ENCODE data around the gene KDM6A. TPM values are rescaled to one million over a fixed set of nuclear protein-coding genes. Genes with fewer than 3 reads are reported as not detected.

The KDM6A gene
- total RNA-seq, 1 experiment from 2014 or later, result 21.0 TPM

DNA sequence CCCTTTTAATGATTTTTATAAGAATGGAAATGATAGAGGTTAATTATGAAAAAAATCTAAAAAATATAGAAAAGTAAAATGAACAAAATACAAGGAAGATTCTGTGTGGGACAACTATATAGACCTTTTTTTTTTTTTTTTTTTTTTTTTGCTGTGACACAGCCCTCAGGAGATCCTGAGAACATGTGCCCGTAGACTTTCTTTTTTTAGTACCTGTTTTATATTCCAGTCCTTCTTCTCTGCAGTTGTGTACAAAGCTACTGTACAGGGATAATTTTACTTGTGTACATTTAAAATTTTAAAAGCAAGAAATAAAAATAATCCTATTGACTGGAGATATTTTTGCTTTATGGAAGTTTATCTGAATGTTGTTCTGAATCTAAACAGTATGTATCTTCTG is 85.5 kb downstream of the KDM6A start:
- Histone ChIP-seq H3K9ac (ENCODE audit: low read length) (no peak overlapping the region), H3K27me3 (ENCODE audit: insufficient read depth, low read length) (no peaks in the 10 kb centered on the region), H3K4me3 (replicated peaks in 1 of 2; ENCODE audit: low read depth in 1 of 2, low read length in 2 of 2) (no peak overlapping the region), H3K9me3 (ENCODE audit: control insufficient read depth in 1 of 2, insufficient read depth in 1 of 2, low read depth in 1 of 2, low read length in 2 of 2) (no peaks in the 10 kb centered on the region), H2AFZ (ENCODE audit: low read depth, low read length, poor library complexity, severe bottlenecking) (no peak overlapping the region), H3K79me2 (ENCODE audit: insufficient read depth, low read length) (peaks cover 83% of the 10 kb centered on the region), H3K27ac (ENCODE audit: low read depth, low read length) (no peak overlapping the region), H3K9me2 (ENCODE audit: insufficient read depth) (no peaks in the 10 kb centered on the region), H3K4me2 (ENCODE audit: low read length) (no peak overlapping the region), H4K20me1 (ENCODE audit: insufficient read depth) (no peaks in the 10 kb centered on the region), H3K36me3 (ENCODE audit: control insufficient read depth in 1 of 2, insufficient read depth in 2 of 2, low read length in 2 of 2) (no peaks in the 10 kb centered on the region), H3K4me1 (ENCODE audit: control insufficient read depth in 1 of 2, insufficient read depth in 2 of 2, low read length in 2 of 2) (no peaks in the 10 kb centered on the region)
- POLR2A ChIA-PET, result no interaction called here
- intact Hi-C loops (cut with micrococcal nuclease), result no loop called here
- DNase-seq (ENCODE audit: low read depth, low spot score) (no peak), ATAC-seq (no peak)
- BruUV-seq (replicated peaks), result no TSS peak
- RAD21 ChIA-PET (ENCODE audit: low non-redundant PET in 1 of 2, low total read pairs in 2 of 2, uncharacterized antibody in 2 of 2, unreplicated experiment in 2 of 2), result no interaction called here
- CTCF ChIA-PET, result no interaction called here
- TF ChIP-seq YY1 (IDR thresholded peaks at IDR 0.05; ENCODE audit: extremely low read depth, insufficient replicate concordance, low read depth, low read length) (no peak), FOSL1 (IDR thresholded peaks at IDR 0.05; ENCODE audit: low read depth) (no peak), SP1 (IDR thresholded peaks at IDR 0.05; ENCODE audit: low read depth) (no peak), POLR2A (IDR thresholded peaks at IDR 0.05; ENCODE audit: borderline replicate concordance, extremely low read depth, insufficient read depth, insufficient read length) (no peak), JUND (IDR thresholded peaks at IDR 0.05) (no peak), EZH2 (IDR thresholded peaks at IDR 0.05) (no peak), CBX3 (IDR thresholded peaks at IDR 0.05; ENCODE audit: low read depth) (no peak), EZH2phosphoT487 (IDR thresholded peaks at IDR 0.05; ENCODE audit: borderline replicate concordance) (no peak), SRF (IDR thresholded peaks at IDR 0.05; ENCODE audit: low read depth) (no peak), CEBPB (IDR thresholded peaks at IDR 0.05; ENCODE audit: low read depth) (no peak), TCF7L2 (IDR thresholded peaks at IDR 0.05; ENCODE audit: borderline replicate concordance, extremely low read depth, insufficient read depth, insufficient read length) (no peak)
- TF ChIP-seq, protein P1, sequence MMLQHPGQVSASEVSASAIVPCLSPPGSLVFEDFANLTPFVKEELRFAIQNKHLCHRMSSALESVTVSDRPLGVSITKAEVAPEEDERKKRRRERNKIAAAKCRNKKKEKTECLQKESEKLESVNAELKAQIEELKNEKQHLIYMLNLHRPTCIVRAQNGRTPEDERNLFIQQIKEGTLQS (IDR thresholded peaks at IDR 0.05), result no peak
- TF ChIP-seq, protein P2, sequence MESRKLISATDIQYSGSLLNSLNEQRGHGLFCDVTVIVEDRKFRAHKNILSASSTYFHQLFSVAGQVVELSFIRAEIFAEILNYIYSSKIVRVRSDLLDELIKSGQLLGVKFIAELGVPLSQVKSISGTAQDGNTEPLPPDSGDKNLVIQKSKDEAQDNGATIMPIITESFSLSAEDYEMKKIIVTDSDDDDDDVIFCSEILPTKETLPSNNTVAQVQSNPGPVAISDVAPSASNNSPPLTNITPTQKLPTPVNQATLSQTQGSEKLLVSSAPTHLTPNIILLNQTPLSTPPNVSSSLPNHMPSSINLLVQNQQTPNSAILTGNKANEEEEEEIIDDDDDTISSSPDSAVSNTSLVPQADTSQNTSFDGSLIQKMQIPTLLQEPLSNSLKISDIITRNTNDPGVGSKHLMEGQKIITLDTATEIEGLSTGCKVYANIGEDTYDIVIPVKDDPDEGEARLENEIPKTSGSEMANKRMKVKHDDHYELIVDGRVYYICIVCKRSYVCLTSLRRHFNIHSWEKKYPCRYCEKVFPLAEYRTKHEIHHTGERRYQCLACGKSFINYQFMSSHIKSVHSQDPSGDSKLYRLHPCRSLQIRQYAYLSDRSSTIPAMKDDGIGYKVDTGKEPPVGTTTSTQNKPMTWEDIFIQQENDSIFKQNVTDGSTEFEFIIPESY (IDR thresholded peaks at IDR 0.05; ENCODE audit: extremely low read depth, insufficient replicate concordance, low read length), result no peak
- TF ChIP-seq, protein P3, sequence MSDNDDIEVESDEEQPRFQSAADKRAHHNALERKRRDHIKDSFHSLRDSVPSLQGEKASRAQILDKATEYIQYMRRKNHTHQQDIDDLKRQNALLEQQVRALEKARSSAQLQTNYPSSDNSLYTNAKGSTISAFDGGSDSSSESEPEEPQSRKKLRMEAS (IDR thresholded peaks at IDR 0.05), result no peak
- TF ChIP-seq, protein P4, sequence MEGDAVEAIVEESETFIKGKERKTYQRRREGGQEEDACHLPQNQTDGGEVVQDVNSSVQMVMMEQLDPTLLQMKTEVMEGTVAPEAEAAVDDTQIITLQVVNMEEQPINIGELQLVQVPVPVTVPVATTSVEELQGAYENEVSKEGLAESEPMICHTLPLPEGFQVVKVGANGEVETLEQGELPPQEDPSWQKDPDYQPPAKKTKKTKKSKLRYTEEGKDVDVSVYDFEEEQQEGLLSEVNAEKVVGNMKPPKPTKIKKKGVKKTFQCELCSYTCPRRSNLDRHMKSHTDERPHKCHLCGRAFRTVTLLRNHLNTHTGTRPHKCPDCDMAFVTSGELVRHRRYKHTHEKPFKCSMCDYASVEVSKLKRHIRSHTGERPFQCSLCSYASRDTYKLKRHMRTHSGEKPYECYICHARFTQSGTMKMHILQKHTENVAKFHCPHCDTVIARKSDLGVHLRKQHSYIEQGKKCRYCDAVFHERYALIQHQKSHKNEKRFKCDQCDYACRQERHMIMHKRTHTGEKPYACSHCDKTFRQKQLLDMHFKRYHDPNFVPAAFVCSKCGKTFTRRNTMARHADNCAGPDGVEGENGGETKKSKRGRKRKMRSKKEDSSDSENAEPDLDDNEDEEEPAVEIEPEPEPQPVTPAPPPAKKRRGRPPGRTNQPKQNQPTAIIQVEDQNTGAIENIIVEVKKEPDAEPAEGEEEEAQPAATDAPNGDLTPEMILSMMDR (IDR thresholded peaks at IDR 0.05 in 2 of 3, conservative IDR thresholded peaks at IDR 0.05 in 1 of 3; ENCODE audit: borderline replicate concordance in 1 of 3, insufficient read depth in 1 of 3, low read depth in 2 of 3, low read length in 2 of 3), result no peak

Measured in HCT116 (cell line).